PC-3 (cell line): ENCODE data around the gene EVI2A. TPM values are rescaled to one million over a fixed set of nuclear protein-coding genes. Genes with fewer than 3 reads are reported as not detected.
"Not testable (repeated sequence)": the region's sequence is repeated elsewhere in the genome, so short reads cannot be mapped to it uniquely, and the experiment has no call there.

Experiments used
- ATAC-seq: fragments of 200-7000 bp; cut with Tn5 transposase; 2 replicates; pipeline ENCODE4 v1.9.1; 2020; ENCODE audit warnings: mild to moderate bottlenecking, moderate library complexity
- BruUV-seq: library from RNA; stranded (reverse); fragments of 400-500 nt; replicated peaks from 2 replicates; lab custom pipeline; 2021; lab: Mats Ljungman, UMichigan
- CTCF ChIA-PET: fragments of 300-600 bp; sonication (Branson Sonifier 250); formaldehyde crosslinking; loops from one replicate; lab custom pipeline; 2022; ENCODE audit warnings: antibody characterized with exemption; lab: Charles Lee
- POLR2A ChIA-PET: fragments of 300-600 bp; sonication (Branson Sonifier 250); formaldehyde crosslinking; loops from one replicate; lab custom pipeline; 2022; ENCODE audit warnings: antibody characterized with exemption; ENCODE audit not compliant: unreplicated experiment; lab: Charles Lee
- DNase-seq: peaks from one replicate; pipeline ENCODE4 v3.0.0-alpha.2; 2015
- H2AFZ ChIP-seq: fragments of 300-600 bp; sonication (generic); 2 replicates; pipeline ENCODE4 v1.6.0; 2016; ENCODE audit warnings: antibody characterized with exemption, low read length
- H3F3A ChIP-seq: fragments of 300-600 bp; sonication (generic); one replicate; pipeline ENCODE4 v1.6.0; 2017; ENCODE audit warnings: antibody characterized with exemption, low read length, control low read depth, mild to moderate bottlenecking; ENCODE audit not compliant: unreplicated experiment
- H3K27ac ChIP-seq: fragments of 300-600 bp; sonication (generic); 2 replicates; pipeline ENCODE4 v1.5.1; 2016; ENCODE audit warnings: mild to moderate bottlenecking, low read length
- H3K27me3 ChIP-seq: fragments of 300-600 bp; sonication (generic); 2 replicates; pipeline ENCODE4 v1.6.1; 2016; ENCODE audit warnings: low read length, mixed read lengths
- H3K36me3 ChIP-seq: fragments of 300-600 bp; sonication (generic); 2 replicates; pipeline ENCODE4 v1.6.1; 2016; ENCODE audit warnings: low read depth, mixed run types, low read length, mixed read lengths
- H3K4me1 ChIP-seq: fragments of 300-600 bp; sonication (generic); 2 replicates; pipeline ENCODE4 v1.5.1; 2016; ENCODE audit warnings: low read length; ENCODE audit not compliant: insufficient read depth
- H3K4me2 ChIP-seq: fragments of 300-600 bp; sonication (generic); 2 replicates; pipeline ENCODE4 v1.6.0; 2016; ENCODE audit warnings: low read length
- H3K4me3 ChIP-seq: fragments of 300-600 bp; sonication (generic); 2 replicates; pipeline ENCODE4 v1.5.1; 2016; ENCODE audit warnings: mild to moderate bottlenecking, low read length, mixed read lengths
- H3K79me2 ChIP-seq: fragments of 300-600 bp; sonication (generic); 2 replicates; pipeline ENCODE4 v1.6.1; 2017; ENCODE audit warnings: low read length, mixed read lengths
- H3K9ac ChIP-seq: fragments of 300-600 bp; sonication (generic); 2 replicates; pipeline ENCODE4 v1.6.0; 2016; ENCODE audit warnings: mild to moderate bottlenecking, low read length
- H3K9me2 ChIP-seq: fragments of 300-600 bp; sonication (generic); replicated peaks from 2 replicates; pipeline ENCODE4 v1.6.1; 2016; ENCODE audit warnings: mixed run types, low read length, mixed read lengths
- H3K9me3 ChIP-seq: fragments of 300-600 bp; sonication (generic); 2 replicates; pipeline ENCODE4 v1.6.1; 2016; ENCODE audit warnings: low read length, mixed read lengths
- H4K20me1 ChIP-seq: fragments of 300-600 bp; sonication (generic); 2 replicates; pipeline ENCODE4 v1.6.1; 2016; ENCODE audit warnings: low read length, mixed read lengths
- EZH2 ChIP-seq: fragments of 300-600 bp; sonication (generic); IDR thresholded peaks from one replicate; pipeline ENCODE4 v1.6.1; 2017; ENCODE audit warnings: antibody characterized with exemption, mild to moderate bottlenecking, low read length; ENCODE audit not compliant: unreplicated experiment
- EZH2phosphoT487 ChIP-seq: fragments of 300-600 bp; sonication (generic); IDR thresholded peaks from 2 replicates; pipeline ENCODE4 v1.6.1; 2018; ENCODE audit warnings: mild to moderate bottlenecking, antibody characterized with exemption, low read length, borderline replicate concordance
- intact Hi-C: fragments of 100-400 bp; cut with micrococcal nuclease; formaldehyde crosslinking; loops from 2 replicates; pipeline ENCODE4 v1.9.0; 2023
- total RNA-seq: library from RNA; depleted of rRNA; stranded (reverse); fragments of >200 nt; gene quantifications from 2 replicates; pipeline ENCODE4 v1.2.3, GENCODE V29; 2014
- TF ChIP-seq, protein P1 (sequence below): fragments of 300-600 bp; sonication (generic); conservative IDR thresholded peaks from 2 replicates; pipeline ENCODE4 v1.5.1; 2017; ENCODE audit warnings: antibody characterized with exemption, low read depth, mild to moderate bottlenecking, low read length

EVI2A gene
- total RNA-seq, 1 experiment from 2014 or later, result not detected

DNA sequence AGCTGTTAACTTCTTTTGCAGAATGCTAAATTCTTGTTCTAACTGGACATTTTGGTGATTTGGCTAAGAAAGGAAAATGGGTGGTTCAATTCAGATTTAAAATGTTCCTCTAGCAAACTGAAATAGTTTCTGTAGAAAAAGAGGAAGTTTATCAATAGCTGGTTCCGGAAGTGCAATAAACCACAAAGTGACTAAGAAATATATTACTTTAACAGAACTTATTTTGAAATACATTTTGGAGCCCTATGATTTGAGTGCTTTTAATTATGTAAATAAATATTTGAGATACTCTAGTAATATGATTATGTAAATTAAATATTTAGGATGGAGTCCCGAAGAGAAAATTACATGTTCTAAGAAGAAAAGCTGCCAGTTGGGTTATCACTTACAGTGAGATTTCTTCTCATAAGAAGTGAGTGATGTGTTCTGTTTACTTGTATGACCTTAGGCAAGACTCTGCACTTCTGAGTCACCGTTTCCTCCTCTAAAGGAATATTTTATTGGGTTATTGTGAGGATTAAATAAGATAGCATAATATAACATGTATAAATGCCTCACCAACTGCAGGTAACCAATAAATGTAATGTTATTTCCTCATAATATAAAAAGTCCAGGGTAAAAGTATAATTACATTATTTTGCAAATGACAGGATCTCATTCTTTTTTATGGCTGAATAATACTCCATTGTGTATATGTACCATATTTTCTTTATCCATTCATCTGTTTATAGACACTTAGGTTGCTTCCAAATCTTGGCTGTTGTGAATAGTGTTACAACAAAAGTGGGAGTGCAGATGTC is 7.2 kb downstream of the EVI2A start, which contains the start of gene EVI2B:
TSS of gene EVI2B (minus strand) at position 73 of the 800 bp plus-strand sequence. CDS start 8,445 bp downstream, outside the sequence.
- Histone ChIP-seq H3K4me1 (peaks cover 17% of the 10 kb centered on the region), H3F3A (no peaks in the 10 kb centered on the region), H3K36me3 (no peaks in the 10 kb centered on the region), H3K4me3 (peak within 1 kb of the TSS; percentile 15; the same call in 1 of the 2 replicates), H3K9ac (peak within 1 kb of the TSS; percentile 26; the same call in 1 of the 2 replicates), H3K9me2 (no peaks in the 10 kb centered on the region), H2AFZ (no peak within 1 kb of the TSS), H4K20me1 (no peaks in the 10 kb centered on the region), H3K27ac (peak within 1 kb of the TSS; percentile 72), H3K9me3 (no peaks in the 10 kb centered on the region), H3K27me3 (no peaks in the 10 kb centered on the region), H3K4me2 (peak within 1 kb of the TSS; percentile 72), H3K79me2 (no peaks in the 10 kb centered on the region)
- ATAC-seq, result peak; percentile 98
- DNase-seq, result peak; percentile 82
- ChIA-PET CTCF (no interaction called here), POLR2A (no interaction called here)
- BruUV-seq, result no TSS peak
- TF ChIP-seq, protein P1, sequence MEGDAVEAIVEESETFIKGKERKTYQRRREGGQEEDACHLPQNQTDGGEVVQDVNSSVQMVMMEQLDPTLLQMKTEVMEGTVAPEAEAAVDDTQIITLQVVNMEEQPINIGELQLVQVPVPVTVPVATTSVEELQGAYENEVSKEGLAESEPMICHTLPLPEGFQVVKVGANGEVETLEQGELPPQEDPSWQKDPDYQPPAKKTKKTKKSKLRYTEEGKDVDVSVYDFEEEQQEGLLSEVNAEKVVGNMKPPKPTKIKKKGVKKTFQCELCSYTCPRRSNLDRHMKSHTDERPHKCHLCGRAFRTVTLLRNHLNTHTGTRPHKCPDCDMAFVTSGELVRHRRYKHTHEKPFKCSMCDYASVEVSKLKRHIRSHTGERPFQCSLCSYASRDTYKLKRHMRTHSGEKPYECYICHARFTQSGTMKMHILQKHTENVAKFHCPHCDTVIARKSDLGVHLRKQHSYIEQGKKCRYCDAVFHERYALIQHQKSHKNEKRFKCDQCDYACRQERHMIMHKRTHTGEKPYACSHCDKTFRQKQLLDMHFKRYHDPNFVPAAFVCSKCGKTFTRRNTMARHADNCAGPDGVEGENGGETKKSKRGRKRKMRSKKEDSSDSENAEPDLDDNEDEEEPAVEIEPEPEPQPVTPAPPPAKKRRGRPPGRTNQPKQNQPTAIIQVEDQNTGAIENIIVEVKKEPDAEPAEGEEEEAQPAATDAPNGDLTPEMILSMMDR, result no peak
- TF ChIP-seq EZH2phosphoT487 (no peak), EZH2 (no peak)
- intact Hi-C loops, result loop anchor here (10.0 kb wide), 1 partner anchor 51 kb away; no protein-coding TSS in a partner anchor

DNA sequence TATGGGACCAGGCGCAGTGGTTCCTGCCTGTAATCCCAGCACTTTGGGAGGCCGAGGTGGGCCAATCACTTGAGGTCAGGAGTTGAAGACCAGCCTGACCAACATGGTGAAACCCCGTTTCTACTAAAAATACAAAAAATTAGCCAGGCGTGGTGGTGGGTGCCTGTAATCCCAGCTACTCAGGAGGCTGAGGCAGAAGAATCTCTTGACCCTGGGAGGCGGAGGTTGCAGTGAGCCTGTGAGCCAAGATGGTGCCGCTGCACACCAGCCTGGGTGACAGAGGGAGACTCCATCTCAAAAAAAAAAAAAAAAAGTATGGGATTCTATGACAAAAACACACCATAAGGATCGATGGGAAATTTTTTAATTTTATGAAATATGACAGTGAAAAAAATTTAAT is 9.2 kb downstream of the EVI2A start:
- CTCF ChIA-PET, ATAC-seq, BruUV-seq, H3K4me2 ChIP-seq, H3F3A ChIP-seq, POLR2A ChIA-PET, H2AFZ ChIP-seq, H3K36me3 ChIP-seq, H3K9me2 ChIP-seq, H3K27ac ChIP-seq, H3K9me3 ChIP-seq, H3K4me3 ChIP-seq, DNase-seq, H3K27me3 ChIP-seq, H3K9ac ChIP-seq, H3K79me2 ChIP-seq, H4K20me1 ChIP-seq: not testable (repeated sequence)
- H3K4me1 ChIP-seq, result peaks cover 17% of the 10 kb centered on the region
- intact Hi-C loops, result loop anchor here (10.0 kb wide), 1 partner anchor 53 kb away; no protein-coding TSS in a partner anchor

DNA sequence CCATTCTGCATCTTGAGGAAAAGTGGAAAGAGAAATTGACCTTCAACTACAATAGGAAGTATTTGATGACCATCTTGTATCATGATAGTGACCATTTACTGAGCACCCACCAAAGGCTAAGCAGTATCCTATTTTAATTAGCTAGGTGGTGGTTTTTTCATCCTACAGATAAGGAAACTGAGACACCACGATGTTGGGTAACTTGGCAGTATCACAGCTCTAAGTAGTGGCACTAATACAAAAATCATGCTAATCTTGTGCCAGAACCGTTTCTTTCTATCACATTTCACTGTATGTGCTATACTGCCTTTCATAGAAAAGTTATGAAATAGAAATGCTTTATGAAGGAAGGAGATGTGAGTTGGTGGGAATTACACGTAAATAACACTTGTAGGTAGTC is 9.9 kb downstream of the EVI2A start:
- Histone ChIP-seq H3K9me2 (no peaks in the 10 kb centered on the region), H3F3A (no peaks in the 10 kb centered on the region), H3K79me2 (no peaks in the 10 kb centered on the region), H3K27me3 (no peaks in the 10 kb centered on the region), H3K9me3 (no peaks in the 10 kb centered on the region), H3K27ac (no peak overlapping the region), H3K36me3 (no peaks in the 10 kb centered on the region), H3K4me3 (no peak overlapping the region), H3K4me1 (peaks cover 17% of the 10 kb centered on the region), H2AFZ (no peak overlapping the region), H3K4me2 (no peak overlapping the region), H3K9ac (no peak overlapping the region), H4K20me1 (no peaks in the 10 kb centered on the region)
- ChIA-PET CTCF (no interaction called here), POLR2A (no interaction called here)
- intact Hi-C loops, result loop anchor here (10.0 kb wide), 1 partner anchor 53 kb away; no protein-coding TSS in a partner anchor
- DNase-seq (no peak), ATAC-seq (no peak)
- TF ChIP-seq, protein P1, result no peak
- no peak for TF ChIP-seq EZH2phosphoT487
- no peak for TF ChIP-seq EZH2
- no TSS peak for BruUV-seq
